HepG2 (cell line): Measurements from ENCODE around the gene OGFR. TPM values are rescaled to one million over a fixed set of nuclear protein-coding genes. Genes with fewer than 3 reads are reported as not detected.

ENCODE experiments used
- AKAP8 ChIP-seq: sonication (generic); formaldehyde crosslinking; IDR thresholded peaks from 2 replicates; pipeline ENCODE4 v1.5.1; 2020; ENCODE audit warnings: mild to moderate bottlenecking, missing genetic modification reagents
- AKNA ChIP-seq: sonication (generic); formaldehyde crosslinking; IDR thresholded peaks from 2 replicates; pipeline ENCODE4 v1.4.0; 2020; ENCODE audit warnings: missing genetic modification reagents, borderline replicate concordance
- IRX3 ChIP-seq: sonication (generic); formaldehyde crosslinking; IDR thresholded peaks from 2 replicates; pipeline ENCODE4 v1.8.1; 2023; ENCODE audit warnings: mild to moderate bottlenecking, low read depth, missing genetic modification reagents, borderline replicate concordance
- ISX ChIP-seq: sonication (generic); formaldehyde crosslinking; conservative IDR thresholded peaks from 2 replicates; pipeline ENCODE4 v1.5.0; 2020; ENCODE audit warnings: missing genetic modification reagents
- JARID2 ChIP-seq: sonication (generic); formaldehyde crosslinking; IDR thresholded peaks from 2 replicates; pipeline ENCODE4 v1.8.1; 2023; ENCODE audit warnings: missing genetic modification reagents, inconsistent platforms; ENCODE audit not compliant: insufficient replicate concordance
- KDM1A ChIP-seq: IDR thresholded peaks from 2 replicates; pipeline ENCODE4 v1.6.1; 2016; ENCODE audit warnings: missing compliant biosample characterization
- MIXL1 ChIP-seq: IDR thresholded peaks from 2 replicates; pipeline ENCODE4 v1.6.1; 2016
- NR3C1 ChIP-seq: sonication (generic); formaldehyde crosslinking; IDR thresholded peaks from 2 replicates; pipeline ENCODE4 v1.4.0; 2020; ENCODE audit warnings: missing genetic modification reagents
- RBAK ChIP-seq: sonication (generic); formaldehyde crosslinking; IDR thresholded peaks from 2 replicates; pipeline ENCODE4 v1.5.1; 2020; ENCODE audit warnings: mild to moderate bottlenecking, missing genetic modification reagents
- RXRA ChIP-seq: sonication (generic); formaldehyde crosslinking; IDR thresholded peaks from 2 replicates; pipeline ENCODE4 v1.5.1; 2020; ENCODE audit warnings: missing genetic modification reagents
- TBX3 ChIP-seq: fragments of 450-650 bp; IDR thresholded peaks from 2 replicates; pipeline ENCODE4 v1.6.1; 2017; ENCODE audit warnings: antibody characterized with exemption, mild to moderate bottlenecking, inconsistent platforms, borderline replicate concordance
- TMF1 ChIP-seq: sonication (generic); formaldehyde crosslinking; IDR thresholded peaks from 2 replicates; pipeline ENCODE4 v1.8.1; 2022; ENCODE audit warnings: low read depth, missing genetic modification reagents
- YEATS2 ChIP-seq: sonication (generic); formaldehyde crosslinking; IDR thresholded peaks from 2 replicates; pipeline ENCODE4 v1.4.0; 2020; ENCODE audit warnings: missing genetic modification reagents, borderline replicate concordance
- ZFY ChIP-seq: sonication (generic); formaldehyde crosslinking; IDR thresholded peaks from 2 replicates; pipeline ENCODE4 v1.4.0; 2020; ENCODE audit warnings: missing genetic modification reagents
- ZNF282 ChIP-seq: fragments of 450-650 bp; IDR thresholded peaks from 2 replicates; pipeline ENCODE4 v1.6.1; 2018; ENCODE audit not compliant: partially characterized antibody
- ZNF547 ChIP-seq: sonication (generic); formaldehyde crosslinking; IDR thresholded peaks from 2 replicates; pipeline ENCODE4 v1.5.1; 2020; ENCODE audit warnings: mild to moderate bottlenecking, missing genetic modification reagents
- ZNF75D ChIP-seq: sonication (generic); formaldehyde crosslinking; IDR thresholded peaks from 2 replicates; pipeline ENCODE4 v1.8.1; 2023; ENCODE audit warnings: missing genetic modification reagents, mild to moderate bottlenecking, borderline replicate concordance
- polyA plus RNA-seq, 8 experiments: library from polyadenylated mRNA; depleted of rRNA in 3 of 8; stranded (reverse) in 7 of 8; unstranded in 1 of 8; fragments of >200 nt; fragmentation: Illumina TruSeq in 4 of 8; extraction: Trizol in 4 of 8; gene quantifications; 2 replicates each; pipeline versions ENCODE4 v1.2.1 to v1.2.3, GENCODE V29; 2011 to 2016; ENCODE audit warnings: low read depth in 4 of 8, missing spikeins in 1 of 8, mixed read lengths in 1 of 8; ENCODE audit not compliant: insufficient read depth in 1 of 8
- total RNA-seq, 5 experiments: library from RNA; depleted of rRNA; stranded (reverse); fragments of >200 nt; fragmentation: Illumina TruSeq; extraction: Trizol; gene quantifications; 2 replicates each; pipeline ENCODE4 v1.2.3, GENCODE V29; 2016; ENCODE audit warnings: low read depth in 1 of 5
- TF ChIP-seq, protein P1 (sequence below): sonication (generic); formaldehyde crosslinking; IDR thresholded peaks from 2 replicates; pipeline ENCODE4 v1.5.1; 2020; ENCODE audit warnings: missing genetic modification reagents, mild to moderate bottlenecking, borderline replicate concordance
- TF ChIP-seq, protein P2 (sequence below): sonication (generic); formaldehyde crosslinking; IDR thresholded peaks from 2 replicates; pipeline ENCODE4 v1.9.0; 2021; ENCODE audit warnings: missing genetic modification reagents, mild to moderate bottlenecking, borderline replicate concordance

Gene OGFR
- total and polyA plus RNA-seq, 2 of the 13 experiments (the other 11 are each of a cell fraction or from before 2014, with no cell fraction given): 47.7 to 81.8 TPM

- TF ChIP-seq ZNF547 (peak; percentile 65; the same call in 1 of the 2 replicates), ZNF282 (no peak), MIXL1 (CRISPR knock-in tag) (peak; percentile 92), AKAP8 (CRISPR knock-in tag) (0 out of 2 replicates have a peak, but pooled peaks have one; percentile 57), ZNF75D (CRISPR knock-in tag) (no peak), NR3C1 (CRISPR knock-in tag) (no peak), RBAK (no peak), TBX3 (no peak), IRX3 (CRISPR knock-in tag) (no peak), ZFY (CRISPR knock-in tag) (peak; percentile 83), TMF1 (CRISPR knock-in tag) (no peak), ISX (no peak), KDM1A (CRISPR knock-in tag) (peak; percentile 96), YEATS2 (CRISPR knock-in tag) (peak; percentile 68; the same call in 1 of the 2 replicates), RXRA (CRISPR knock-in tag) (peak; percentile 61), JARID2 (CRISPR knock-in tag) (peak; percentile 76), AKNA (CRISPR knock-in tag) (0 out of 2 replicates have a peak, but pooled peaks have one; percentile 24)
- TF ChIP-seq, protein P1, sequence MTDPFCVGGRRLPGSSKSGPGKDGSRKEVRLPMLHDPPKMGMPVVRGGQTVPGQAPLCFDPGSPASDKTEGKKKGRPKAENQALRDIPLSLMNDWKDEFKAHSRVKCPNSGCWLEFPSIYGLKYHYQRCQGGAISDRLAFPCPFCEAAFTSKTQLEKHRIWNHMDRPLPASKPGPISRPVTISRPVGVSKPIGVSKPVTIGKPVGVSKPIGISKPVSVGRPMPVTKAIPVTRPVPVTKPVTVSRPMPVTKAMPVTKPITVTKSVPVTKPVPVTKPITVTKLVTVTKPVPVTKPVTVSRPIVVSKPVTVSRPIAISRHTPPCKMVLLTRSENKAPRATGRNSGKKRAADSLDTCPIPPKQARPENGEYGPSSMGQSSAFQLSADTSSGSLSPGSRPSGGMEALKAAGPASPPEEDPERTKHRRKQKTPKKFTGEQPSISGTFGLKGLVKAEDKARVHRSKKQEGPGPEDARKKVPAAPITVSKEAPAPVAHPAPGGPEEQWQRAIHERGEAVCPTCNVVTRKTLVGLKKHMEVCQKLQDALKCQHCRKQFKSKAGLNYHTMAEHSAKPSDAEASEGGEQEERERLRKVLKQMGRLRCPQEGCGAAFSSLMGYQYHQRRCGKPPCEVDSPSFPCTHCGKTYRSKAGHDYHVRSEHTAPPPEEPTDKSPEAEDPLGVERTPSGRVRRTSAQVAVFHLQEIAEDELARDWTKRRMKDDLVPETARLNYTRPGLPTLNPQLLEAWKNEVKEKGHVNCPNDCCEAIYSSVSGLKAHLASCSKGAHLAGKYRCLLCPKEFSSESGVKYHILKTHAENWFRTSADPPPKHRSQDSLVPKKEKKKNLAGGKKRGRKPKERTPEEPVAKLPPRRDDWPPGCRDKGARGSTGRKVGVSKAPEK (CRISPR knock-in tag): peak; percentile 71; the same call in 1 of the 2 replicates
- TF ChIP-seq, protein P2, sequence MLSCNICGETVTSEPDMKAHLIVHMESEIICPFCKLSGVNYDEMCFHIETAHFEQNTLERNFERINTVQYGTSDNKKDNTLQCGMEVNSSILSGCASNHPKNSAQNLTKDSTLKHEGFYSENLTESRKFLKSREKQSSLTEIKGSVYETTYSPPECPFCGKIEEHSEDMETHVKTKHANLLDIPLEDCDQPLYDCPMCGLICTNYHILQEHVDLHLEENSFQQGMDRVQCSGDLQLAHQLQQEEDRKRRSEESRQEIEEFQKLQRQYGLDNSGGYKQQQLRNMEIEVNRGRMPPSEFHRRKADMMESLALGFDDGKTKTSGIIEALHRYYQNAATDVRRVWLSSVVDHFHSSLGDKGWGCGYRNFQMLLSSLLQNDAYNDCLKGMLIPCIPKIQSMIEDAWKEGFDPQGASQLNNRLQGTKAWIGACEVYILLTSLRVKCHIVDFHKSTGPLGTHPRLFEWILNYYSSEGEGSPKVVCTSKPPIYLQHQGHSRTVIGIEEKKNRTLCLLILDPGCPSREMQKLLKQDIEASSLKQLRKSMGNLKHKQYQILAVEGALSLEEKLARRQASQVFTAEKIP (CRISPR knock-in tag): no peak
Measured at GRCh38 chr20:62822788-62823651, 18.4 kb downstream of the OGFR start (continued).
